GM21360 (cell line): Measurements from ENCODE around the gene AKAP12.

Experiments used
- ATAC-seq: cut with Tn5 transposase; IDR thresholded peaks from one replicate; pipeline ENCODE4 v1.9.1; 2021; ENCODE audit warnings: mild to moderate bottlenecking, moderate library complexity; ENCODE audit not compliant: unreplicated experiment

The AKAP12 gene

GRCh38 chr6:151239603-151240035, at the start of gene AKAP12:
Gene AKAP12 (plus strand): TSS chr6:151239967. CDS start chr6:151240563, 596 bp downstream.
- no peak for ATAC-seq

DNA sequence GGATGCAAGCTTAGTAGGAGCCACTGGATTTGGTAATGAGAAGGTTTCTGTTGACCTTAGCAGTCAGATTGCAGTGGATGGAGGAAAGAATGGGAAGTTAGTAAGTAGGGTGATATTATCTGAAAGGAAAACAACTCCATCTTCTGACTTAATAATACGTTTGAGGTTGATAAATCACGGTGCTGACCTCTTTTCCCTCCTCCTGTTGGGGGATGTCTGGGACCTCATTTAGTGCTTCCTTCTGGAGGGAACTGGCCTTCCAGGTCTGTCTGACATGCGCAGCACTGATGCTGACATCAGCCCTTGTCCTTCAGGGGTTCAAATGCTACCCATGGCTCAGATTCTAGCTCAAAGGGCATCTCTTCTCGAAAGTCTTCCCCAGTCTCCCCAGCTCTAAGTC, 48.2 kb upstream of the AKAP12 start:
- ATAC-seq = no peak

- ATAC-seq = no peak
These were observed 43.2 kb upstream of the AKAP12 start for GRCh38 chr6:151196555-151196954.

GRCh38 chr6:151197556-151197955, 42.2 kb upstream of the AKAP12 start:
- ATAC-seq = no peak

DNA sequence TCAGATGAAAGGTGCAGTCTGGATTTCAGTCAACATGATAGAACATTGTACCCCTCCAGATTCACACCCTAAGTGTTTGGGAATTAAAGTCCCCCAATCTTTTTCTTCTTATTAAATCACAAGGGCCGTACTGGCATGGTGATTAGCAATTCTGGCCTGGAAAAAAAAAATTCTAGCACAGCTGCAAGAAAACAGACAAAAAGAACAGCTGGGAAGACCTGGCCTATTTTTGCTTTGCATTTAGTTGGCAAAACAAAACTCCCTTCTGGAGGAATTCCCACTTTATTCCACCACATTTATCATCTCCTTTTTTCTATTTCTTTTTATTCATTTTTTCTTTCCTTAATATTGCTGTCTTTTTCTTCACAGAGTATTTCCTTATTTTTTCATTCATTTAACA, 39.8 kb upstream of the AKAP12 start:
- no peak for ATAC-seq

DNA sequence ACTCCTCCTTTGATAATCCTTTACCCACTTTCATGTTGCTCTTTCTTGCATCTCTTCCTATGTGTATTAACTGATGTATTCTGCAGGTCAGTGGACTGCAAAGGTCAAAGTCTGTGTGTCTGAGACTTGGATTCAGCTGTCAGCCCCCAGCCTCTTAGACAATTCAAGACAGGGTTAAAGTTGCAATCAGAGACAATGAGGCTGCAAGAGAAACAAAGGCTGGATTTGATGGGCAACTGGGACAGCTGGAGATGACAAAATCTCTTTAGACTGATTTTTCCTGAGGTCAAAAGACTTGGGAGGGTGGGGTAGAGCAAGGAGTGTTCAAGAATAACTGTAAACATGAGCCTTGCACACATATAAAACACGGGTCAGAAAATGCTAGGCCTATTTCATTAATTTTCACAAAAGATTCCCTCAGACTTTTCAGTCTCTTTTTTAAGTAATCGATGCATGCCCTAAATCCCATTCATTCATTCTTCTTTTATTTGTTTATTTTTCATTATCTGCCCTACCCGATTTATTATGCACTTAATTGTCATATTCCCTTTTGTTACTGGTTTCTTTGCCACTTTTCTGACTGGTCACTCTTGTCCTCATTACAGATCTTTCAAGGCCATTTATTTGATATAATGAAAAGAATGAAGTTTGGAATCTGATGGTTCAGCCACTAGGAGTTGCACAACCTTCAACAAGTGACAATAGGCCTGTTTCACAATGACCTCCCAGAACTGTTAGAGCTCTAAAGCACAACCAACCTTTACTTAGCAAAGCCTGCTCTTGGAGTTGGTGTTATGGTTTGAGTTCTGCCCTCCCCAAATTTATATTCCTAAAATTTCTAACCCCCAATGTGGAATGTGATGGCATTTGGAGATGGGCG, 33.8 kb upstream of the AKAP12 start:
- ATAC-seq = no peak

- ATAC-seq = no peak
These were observed 32.1 kb upstream of the AKAP12 start for GRCh38 chr6:151207674-151208073.

GRCh38 chr6:151209071-151209831, 30.5 kb upstream of the AKAP12 start:
- no peak for ATAC-seq

DNA sequence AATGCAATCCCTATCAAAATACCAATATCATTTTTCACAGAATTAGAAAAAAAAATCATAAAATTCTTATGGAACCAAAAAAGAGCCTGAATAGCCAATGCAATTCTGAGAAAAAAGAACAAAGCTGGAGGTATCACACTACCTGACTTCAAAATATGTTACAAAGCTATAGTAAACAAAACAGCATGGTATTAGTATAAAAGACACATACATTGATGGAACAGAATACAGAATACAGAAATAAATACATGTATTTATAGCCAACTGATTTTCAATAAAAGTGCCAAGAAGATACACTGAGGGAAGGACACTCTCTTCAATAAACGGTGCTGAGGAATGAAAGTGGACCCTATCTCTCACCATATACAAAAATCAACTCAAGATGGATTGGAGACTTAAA, 28.7 kb upstream of the AKAP12 start:
- ATAC-seq = no peak

- no peak for ATAC-seq
These were observed 26.4 kb upstream of the AKAP12 start for GRCh38 chr6:151213352-151213751.

DNA sequence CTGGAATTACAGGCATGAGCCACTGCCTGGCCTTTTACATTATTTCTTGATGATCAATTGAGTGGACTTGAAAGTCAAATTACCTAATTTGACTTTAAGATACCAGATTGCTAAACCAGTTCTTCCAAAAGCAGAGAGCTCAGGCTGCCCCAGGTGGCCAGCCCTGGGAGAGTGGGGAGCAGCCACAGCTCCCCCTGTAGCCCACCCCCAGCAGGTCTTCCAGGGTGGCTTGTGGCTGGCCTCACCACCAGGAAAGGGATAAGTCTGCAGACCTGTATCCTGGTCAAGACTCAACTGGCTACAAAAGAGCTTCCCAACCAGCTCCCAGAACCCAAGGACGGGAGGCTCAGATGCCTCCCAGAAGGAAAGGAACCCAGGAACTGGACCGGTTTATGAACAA, 23.8 kb upstream of the AKAP12 start:
- ATAC-seq = no peak

DNA sequence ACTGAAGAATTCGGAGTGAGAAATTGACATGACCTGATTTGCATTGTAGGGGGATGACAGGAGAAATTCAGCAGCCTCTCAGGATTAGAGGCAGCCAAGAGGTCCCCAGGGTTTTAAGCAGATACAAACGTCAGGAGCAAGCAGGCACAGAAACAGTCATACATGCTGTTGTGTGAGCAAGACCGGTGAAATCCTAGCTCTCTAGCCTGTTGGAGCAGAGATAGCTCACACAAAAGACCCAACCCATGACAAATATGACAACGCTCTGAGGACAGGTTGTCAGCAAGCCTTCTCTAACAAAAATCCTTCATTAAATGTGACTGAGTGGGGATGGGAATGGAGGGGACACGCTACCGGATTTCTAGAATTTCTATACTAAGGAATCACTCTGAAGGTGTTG, 23.0 kb upstream of the AKAP12 start:
- ATAC-seq = no peak

DNA sequence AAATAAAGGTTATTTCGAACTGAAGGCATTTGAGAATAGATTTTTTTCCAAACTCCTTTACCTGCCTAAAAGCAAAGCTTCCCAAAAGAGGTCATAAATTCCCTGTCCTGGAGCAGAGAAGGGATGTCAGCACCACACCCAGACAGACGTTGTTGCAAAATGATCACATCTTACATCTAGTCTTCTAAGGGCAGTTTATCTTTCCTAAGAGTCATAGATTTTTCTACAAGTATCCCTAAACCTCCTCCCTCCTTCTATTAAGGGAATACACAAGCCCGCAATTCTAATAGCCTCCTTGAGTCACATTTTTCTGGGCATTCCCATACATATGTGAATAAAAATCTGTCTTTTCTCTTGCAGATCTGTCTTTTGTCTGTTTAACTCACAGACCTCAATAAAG, 20.6 kb upstream of the AKAP12 start:
- ATAC-seq = no peak

DNA sequence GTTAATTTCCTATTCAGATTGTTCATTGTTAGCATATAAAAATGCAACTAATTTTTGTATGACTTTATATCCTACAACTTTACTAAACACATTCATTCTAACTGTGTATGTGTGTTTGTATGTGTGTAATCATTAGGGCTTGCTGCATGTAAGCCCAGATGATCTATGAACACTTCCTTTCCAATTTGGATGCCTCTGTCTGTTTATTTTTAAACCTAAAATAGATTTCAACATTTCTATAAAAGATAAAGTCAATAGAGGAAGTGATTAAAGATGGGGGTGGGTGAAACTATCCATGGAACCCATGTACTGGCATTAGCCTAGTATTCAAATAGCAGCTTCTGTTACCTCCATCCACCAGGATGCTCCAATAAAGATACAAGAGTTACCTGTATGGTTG, 15.7 kb upstream of the AKAP12 start:
- no peak for ATAC-seq

- ATAC-seq = no peak
These were observed 13.8 kb upstream of the AKAP12 start for GRCh38 chr6:151225919-151226318.

- ATAC-seq = no peak
These were observed 10.9 kb upstream of the AKAP12 start for GRCh38 chr6:151228788-151229400.

DNA sequence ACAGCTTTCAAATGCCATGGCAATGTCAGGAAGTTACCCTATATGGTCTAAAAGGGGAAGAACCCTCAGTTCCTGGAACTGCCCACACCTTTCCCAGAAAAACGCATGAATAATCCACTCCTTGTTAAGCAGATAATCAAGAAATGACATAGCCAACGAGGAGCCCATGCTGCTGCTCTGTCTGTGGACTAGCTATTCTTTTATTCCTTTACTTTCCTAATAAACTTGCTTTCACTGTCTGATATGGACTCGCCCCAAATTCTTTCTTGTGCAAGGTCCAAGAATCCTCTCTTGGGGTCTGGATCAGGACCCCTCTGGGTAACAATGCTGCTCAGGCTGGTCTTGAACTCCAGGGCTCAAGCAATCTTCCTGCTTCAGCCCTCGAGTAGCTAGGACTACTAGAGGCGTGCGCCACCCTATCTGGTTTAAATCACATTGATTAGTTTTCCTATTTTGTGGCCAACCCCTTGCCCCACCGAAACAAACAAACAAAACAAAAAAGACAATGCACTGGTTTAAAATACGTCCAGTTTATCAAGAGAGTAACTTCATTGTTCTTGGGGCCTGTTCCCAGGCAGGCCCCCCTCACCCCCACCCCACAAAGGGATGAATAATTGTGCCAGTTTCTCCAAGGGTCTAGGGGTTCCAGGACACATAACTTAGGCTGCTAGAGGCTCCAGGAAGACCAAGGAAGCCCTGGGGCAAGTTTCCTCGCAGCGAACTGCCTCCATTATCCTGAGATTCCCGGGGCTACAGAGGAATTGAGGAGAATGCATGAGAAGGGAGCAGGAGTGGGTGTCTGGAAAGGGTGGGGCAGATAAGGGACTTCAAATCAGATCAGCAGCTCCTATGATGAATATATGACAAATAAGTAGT, 10.1 kb upstream of the AKAP12 start:
- ATAC-seq = no peak

GRCh38 chr6:151230277-151230577, 9.5 kb upstream of the AKAP12 start:
- no peak for ATAC-seq

DNA sequence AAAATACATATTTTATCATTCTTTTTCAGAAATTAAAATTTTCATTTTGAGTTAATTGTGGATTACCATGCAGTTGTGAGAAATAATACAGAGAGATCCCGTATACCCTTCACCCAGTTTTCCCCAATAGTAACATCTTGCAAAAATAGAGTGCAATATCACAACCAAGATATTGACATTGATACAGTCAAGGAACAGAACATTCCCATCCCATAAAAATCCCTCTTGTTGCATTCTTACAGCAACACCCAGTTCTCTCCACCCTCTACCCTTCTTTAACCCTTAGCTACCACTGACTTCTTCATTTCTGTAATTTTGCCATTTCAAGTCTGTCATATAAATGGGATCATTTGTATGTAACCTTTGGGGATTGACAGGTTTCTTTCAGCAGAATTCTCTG, 6.9 kb upstream of the AKAP12 start:
- ATAC-seq = no peak

DNA sequence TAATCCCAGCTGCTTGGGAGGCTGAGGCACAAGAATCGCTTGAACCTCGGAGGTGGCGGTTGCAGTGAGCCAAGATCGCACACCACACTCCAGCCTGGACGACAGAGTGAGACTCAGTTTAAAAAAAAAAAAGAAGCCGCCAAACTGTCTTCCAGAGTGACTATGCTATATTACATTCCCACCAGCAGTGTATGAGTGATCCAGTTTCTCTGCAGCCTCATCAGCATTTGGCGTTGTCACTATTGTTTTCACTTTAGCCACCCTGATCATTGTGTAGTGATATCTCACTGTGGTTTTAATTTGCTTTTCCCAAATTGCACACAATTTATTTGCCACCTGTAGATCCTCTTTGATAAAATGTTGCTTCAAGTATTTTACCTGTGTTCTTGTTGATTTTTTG, 6.0 kb upstream of the AKAP12 start:
- ATAC-seq = no peak
